ENCODE data around the gene STK36.
A peak's percentile ranks its signal among the peaks of the same experiment; 100 is the strongest.

STK36 gene

DNA sequence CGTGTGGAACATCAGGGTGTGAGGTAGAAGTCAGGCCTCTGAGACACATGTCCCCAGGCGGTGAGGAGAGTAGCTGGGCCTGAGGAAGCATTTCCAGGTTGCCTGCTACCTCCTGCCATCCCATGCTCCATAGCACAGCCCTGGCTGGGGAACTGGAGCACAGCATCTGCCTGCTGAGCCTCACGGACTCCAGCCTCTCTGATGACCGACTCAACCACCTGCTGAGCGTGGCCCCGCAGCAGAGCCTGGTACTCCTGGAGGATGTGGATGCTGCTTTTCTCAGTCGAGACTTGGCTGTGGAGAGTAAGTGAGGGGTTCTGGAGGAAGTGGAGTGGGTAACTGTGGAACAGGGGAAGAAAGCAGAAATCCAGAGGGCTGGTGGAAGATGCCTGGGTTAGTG is 9.5 kb upstream of the STK36 start:
- no peak for TF ChIP-seq CTCF (IDR thresholded peaks at IDR 0.05; ENCODE audit: low read depth, low read length, missing control alignments)
- no peak overlapping the region for H3K4me3 ChIP-seq (replicated peaks; ENCODE audit: low read depth, low read length)
- DNase-seq (ENCODE audit: extremely low read depth, low read depth): no peak

- DNase-seq (ENCODE audit: extremely low read depth, low read depth): no peak
- no peak overlapping the region for H3K4me3 ChIP-seq (replicated peaks; ENCODE audit: low read depth, low read length)
- TF ChIP-seq CTCF (IDR thresholded peaks at IDR 0.05; ENCODE audit: low read depth, low read length, missing control alignments): no peak
Observed at GRCh38 chr2:218662827-218663226, 9.1 kb upstream of the STK36 start.

GRCh38 chr2:218663901-218664300 is 8.0 kb upstream of the STK36 start:
- no peak overlapping the region for H3K4me3 ChIP-seq (replicated peaks; ENCODE audit: low read depth, low read length)
- TF ChIP-seq CTCF (IDR thresholded peaks at IDR 0.05; ENCODE audit: low read depth, low read length, missing control alignments): no peak
- DNase-seq (ENCODE audit: extremely low read depth, low read depth): no peak

DNA sequence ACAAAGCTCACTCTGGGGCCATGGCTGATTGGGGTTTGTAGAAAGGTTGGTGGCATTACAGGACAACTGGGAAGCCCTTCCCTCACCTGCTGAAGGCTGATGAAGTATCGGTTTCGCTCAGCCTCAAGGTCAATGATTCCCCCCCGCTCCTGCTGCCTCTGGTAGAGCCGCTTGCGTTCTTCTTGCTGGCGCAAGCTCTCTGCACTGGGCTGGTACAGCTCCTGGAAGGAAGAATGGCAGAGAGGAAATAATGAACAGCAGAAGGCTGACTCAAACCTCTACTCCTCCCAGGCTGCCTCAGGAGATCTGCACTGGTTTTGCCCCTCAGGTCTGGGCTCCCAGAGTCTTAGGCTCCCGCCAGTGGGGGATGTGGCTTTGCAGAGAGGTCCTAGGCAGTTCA is 7.2 kb upstream of the STK36 start:
- H3K4me3 ChIP-seq (replicated peaks; ENCODE audit: low read depth, low read length): no peak overlapping the region
- TF ChIP-seq CTCF (IDR thresholded peaks at IDR 0.05; ENCODE audit: low read depth, low read length, missing control alignments): no peak
- DNase-seq (ENCODE audit: extremely low read depth, low read depth): no peak

DNA sequence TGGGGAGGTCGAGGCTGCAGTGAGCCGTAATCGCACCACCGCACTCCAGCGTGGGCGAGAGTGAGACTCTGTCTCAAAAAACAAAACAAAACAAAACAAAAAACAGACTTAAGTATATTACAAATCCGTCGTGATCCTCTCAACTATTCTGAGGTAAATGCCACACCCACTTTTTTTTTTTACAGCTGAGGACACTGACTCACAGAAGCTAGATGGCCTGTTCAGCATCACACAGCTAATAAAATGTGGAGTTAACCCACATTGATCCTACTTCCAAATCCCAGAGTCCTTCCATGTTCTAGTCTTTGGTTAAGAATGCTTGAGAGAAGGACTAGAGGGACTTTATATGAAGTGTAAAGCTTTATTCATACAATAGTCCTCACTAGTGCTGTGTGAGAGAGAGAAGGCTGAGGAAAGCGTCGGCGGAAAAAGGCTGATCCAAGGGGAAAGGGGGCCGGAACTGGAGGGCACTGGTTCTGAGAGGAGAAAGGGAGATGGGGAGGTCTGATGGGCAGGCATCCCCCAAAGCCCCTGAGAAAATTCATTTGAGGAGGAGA is 711 bp upstream of the STK36 start:
- DNase-seq (ENCODE audit: extremely low read depth, low read depth): no peak
- TF ChIP-seq CTCF (IDR thresholded peaks at IDR 0.05; ENCODE audit: low read depth, low read length, missing control alignments): no peak
- H3K4me3 ChIP-seq (replicated peaks; ENCODE audit: low read depth, low read length): peak overlapping the region; percentile 65

- H3K4me3 ChIP-seq (replicated peaks; ENCODE audit: low read depth, low read length): no peak overlapping the region
- no peak for DNase-seq (ENCODE audit: extremely low read depth, low read depth)
- TF ChIP-seq CTCF (IDR thresholded peaks at IDR 0.05; ENCODE audit: low read depth, low read length, missing control alignments): no peak
Observed at GRCh38 chr2:218679119-218679518, 7.2 kb downstream of the STK36 start.

GRCh38 chr2:218680061-218680460 is 8.2 kb downstream of the STK36 start:
- no peak for TF ChIP-seq CTCF (IDR thresholded peaks at IDR 0.05; ENCODE audit: low read depth, low read length, missing control alignments)
- DNase-seq (ENCODE audit: extremely low read depth, low read depth): no peak
- H3K4me3 ChIP-seq (replicated peaks; ENCODE audit: low read depth, low read length): no peak overlapping the region

Data from HFF-Myc (cell line).